Smooth muscle cell (in vitro differentiated cells): ENCODE results near the gene KSR1. TPM values are rescaled to one million over a fixed set of nuclear protein-coding genes. Genes with fewer than 3 reads are reported as not detected.
"Not testable (repeated sequence)": the region's sequence is repeated elsewhere in the genome, so short reads cannot be mapped to it uniquely, and the experiment has no call there.

Experiments used
- DNase-seq: peaks from one replicate; lab custom pipeline; 2025; ENCODE audit not compliant: unreplicated experiment; lab: John Stamatoyannopoulos, UW
- H2AFZ ChIP-seq: fragments of 200-600 bp; sonication (generic); 2 replicates; pipeline ENCODE4 v1.6.0; 2016; ENCODE audit warnings: antibody characterized with exemption, low read depth, mild to moderate bottlenecking
- H3F3A ChIP-seq: fragments of 200-600 bp; sonication (generic); 2 replicates; pipeline ENCODE4 v1.6.0; 2017; ENCODE audit warnings: antibody characterized with exemption, low read depth
- H3K27ac ChIP-seq: fragments of 200-600 bp; sonication (generic); 2 replicates; pipeline ENCODE4 v1.5.1; 2016; ENCODE audit warnings: low read depth, mild to moderate bottlenecking
- H3K27me3 ChIP-seq: fragments of 200-600 bp; sonication (generic); 2 replicates; pipeline ENCODE4 v1.6.1; 2016; ENCODE audit warnings: low read depth, mild to moderate bottlenecking
- H3K36me3 ChIP-seq: fragments of 200-600 bp; sonication (generic); 2 replicates; pipeline ENCODE4 v1.5.1; 2016; ENCODE audit warnings: low read depth
- H3K4me1 ChIP-seq: fragments of 200-600 bp; sonication (generic); 2 replicates; pipeline ENCODE4 v1.5.1; 2016; ENCODE audit warnings: low read depth
- H3K4me2 ChIP-seq: fragments of 200-600 bp; sonication (generic); 2 replicates; pipeline ENCODE4 v1.6.0; 2016; ENCODE audit warnings: mild to moderate bottlenecking
- H3K4me3 ChIP-seq: fragments of 200-600 bp; sonication (generic); 2 replicates; pipeline ENCODE4 v1.5.1; 2016; ENCODE audit warnings: mild to moderate bottlenecking
- H3K79me2 ChIP-seq: fragments of 200-600 bp; sonication (generic); 2 replicates; pipeline ENCODE4 v1.6.0; 2016; ENCODE audit warnings: low read depth, mild to moderate bottlenecking
- H3K9ac ChIP-seq: fragments of 200-600 bp; sonication (generic); 2 replicates; pipeline ENCODE4 v1.6.0; 2016; ENCODE audit warnings: low read depth
- H3K9me3 ChIP-seq: fragments of 200-600 bp; sonication (generic); replicated peaks from 2 replicates; pipeline ENCODE4 v1.5.1; 2016; ENCODE audit warnings: low read depth
- H4K20me1 ChIP-seq: fragments of 200-600 bp; sonication (generic); 2 replicates; pipeline ENCODE4 v1.6.0; 2016; ENCODE audit warnings: low read depth
- CTCF ChIP-seq: fragments of 200-600 bp; sonication (generic); IDR thresholded peaks from 2 replicates; pipeline ENCODE4 v1.5.1; 2017; ENCODE audit warnings: borderline replicate concordance, mild to moderate bottlenecking, antibody characterized with exemption; ENCODE audit not compliant: insufficient read depth, poor library complexity, severe bottlenecking
- WGBS: methylation state at CpG from one replicate; pipeline ENCODE4 v1.1.7; 2016; ENCODE audit warnings: low lambda C conversion rate; 5-methylcytosine and 5-hydroxymethylcytosine counted together
- polyA plus RNA-seq: library from polyadenylated mRNA; unstranded; fragments of >200 nt; fragmentation: Nextera tagmentation; extraction: Ambion mirVana; gene quantifications from 2 replicates; pipeline ENCODE4 v1.2.1, GENCODE V29; 2016
- total RNA-seq: library from RNA; depleted of rRNA; stranded (reverse); fragments of >200 nt; gene quantifications from 2 replicates; pipeline ENCODE4 v1.2.3, GENCODE V29; 2014

The KSR1 gene
- total and polyA plus RNA-seq, 2 experiments from 2014 or later, result 40.4 to 65.1 TPM

- Histone ChIP-seq H3K9ac (no peak overlapping the region), H3K4me3 (no peak overlapping the region), H3K4me1 (peaks cover 28% of the 10 kb centered on the region), H3K9me3 (no peaks in the 10 kb centered on the region), H4K20me1 (peaks cover 97% of the 10 kb centered on the region), H3F3A (peaks cover 5% of the 10 kb centered on the region), H2AFZ (no peak overlapping the region), H3K36me3 (no peaks in the 10 kb centered on the region), H3K79me2 (peaks cover 98% of the 10 kb centered on the region), H3K4me2 (peak overlapping the region; percentile 94), H3K27me3 (no peaks in the 10 kb centered on the region), H3K27ac (peak overlapping the region; percentile 15)
- TF ChIP-seq CTCF, result no peak
- 41% methylated on average over 10 of the region's 10 CpGs for WGBS
- no peak for DNase-seq
Measured at GRCh38 chr17:27461192-27461859, 5.1 kb downstream of the KSR1 start.

GRCh38 chr17:27462149-27462548, 5.9 kb downstream of the KSR1 start:
- H4K20me1 ChIP-seq, result peaks cover 100% of the 10 kb centered on the region
- H2AFZ ChIP-seq, result no peak overlapping the region
- H3K9me3 ChIP-seq, result no peaks in the 10 kb centered on the region
- H3K27me3 ChIP-seq, result no peaks in the 10 kb centered on the region
- peak overlapping the region; percentile 94 for H3K4me2 ChIP-seq
- H3K9ac ChIP-seq, result no peak overlapping the region
- peaks cover 34% of the 10 kb centered on the region for H3K4me1 ChIP-seq
- peaks cover 100% of the 10 kb centered on the region for H3K79me2 ChIP-seq
- H3K4me3 ChIP-seq, result no peak overlapping the region
- DNase-seq, result no peak
- no peaks in the 10 kb centered on the region for H3K36me3 ChIP-seq
- H3F3A ChIP-seq, result peaks cover 5% of the 10 kb centered on the region
- no peak for TF ChIP-seq CTCF
- H3K27ac ChIP-seq, result no peak overlapping the region
- WGBS, result 93% methylated on average over 6 of the region's 6 CpGs

GRCh38 chr17:27462714-27463113, 6.5 kb downstream of the KSR1 start:
- WGBS, result 62% methylated on average over 3 of the region's 3 CpGs
- Histone ChIP-seq H3K27me3 (no peaks in the 10 kb centered on the region), H3F3A (peaks cover 5% of the 10 kb centered on the region), H2AFZ (no peak overlapping the region), H3K9ac (no peak overlapping the region), H3K27ac (no peak overlapping the region), H3K36me3 (no peaks in the 10 kb centered on the region), H3K4me3 (no peak overlapping the region), H3K4me1 (peaks cover 33% of the 10 kb centered on the region), H3K9me3 (no peaks in the 10 kb centered on the region), H3K79me2 (peaks cover 100% of the 10 kb centered on the region), H3K4me2 (peak overlapping the region; percentile 10), H4K20me1 (peaks cover 100% of the 10 kb centered on the region)
- no peak for DNase-seq
- TF ChIP-seq CTCF, result no peak

- peaks cover 100% of the 10 kb centered on the region for H3K79me2 ChIP-seq
- peaks cover 5% of the 10 kb centered on the region for H3F3A ChIP-seq
- H3K4me2 ChIP-seq, result peak overlapping the region; percentile 10
- no peak overlapping the region for H3K27ac ChIP-seq
- no peak for TF ChIP-seq CTCF
- no peaks in the 10 kb centered on the region for H3K9me3 ChIP-seq
- H3K27me3 ChIP-seq, result no peaks in the 10 kb centered on the region
- peaks cover 100% of the 10 kb centered on the region for H4K20me1 ChIP-seq
- 92% methylated on average over 4 of the region's 4 CpGs for WGBS
- no peak overlapping the region for H2AFZ ChIP-seq
- no peaks in the 10 kb centered on the region for H3K36me3 ChIP-seq
- no peak overlapping the region for H3K4me3 ChIP-seq
- DNase-seq, result no peak
- H3K9ac ChIP-seq, result no peak overlapping the region
- peaks cover 28% of the 10 kb centered on the region for H3K4me1 ChIP-seq
Measured at GRCh38 chr17:27463235-27463677, 7.0 kb downstream of the KSR1 start.

GRCh38 chr17:27464019-27464418, 7.8 kb downstream of the KSR1 start:
- H3K4me1 ChIP-seq, result peaks cover 20% of the 10 kb centered on the region
- not testable (repeated sequence) for H3K27ac ChIP-seq, H3K9me3 ChIP-seq, H3K9ac ChIP-seq, DNase-seq, H3K4me3 ChIP-seq, H3K4me2 ChIP-seq, H3K27me3 ChIP-seq, H2AFZ ChIP-seq, H3K36me3 ChIP-seq, H3F3A ChIP-seq
- 74% methylated on average over 3 of the region's 3 CpGs for WGBS
- peaks cover 100% of the 10 kb centered on the region for H4K20me1 ChIP-seq
- peaks cover 100% of the 10 kb centered on the region for H3K79me2 ChIP-seq
